NCI-H2081 (cell line): Measurements from ENCODE around the gene MPPED2.

Source experiments
- DNase-seq, 2 experiments: peaks; one replicate each; lab custom pipeline; 2025; lab: John Stamatoyannopoulos, UW

MPPED2 gene

DNA sequence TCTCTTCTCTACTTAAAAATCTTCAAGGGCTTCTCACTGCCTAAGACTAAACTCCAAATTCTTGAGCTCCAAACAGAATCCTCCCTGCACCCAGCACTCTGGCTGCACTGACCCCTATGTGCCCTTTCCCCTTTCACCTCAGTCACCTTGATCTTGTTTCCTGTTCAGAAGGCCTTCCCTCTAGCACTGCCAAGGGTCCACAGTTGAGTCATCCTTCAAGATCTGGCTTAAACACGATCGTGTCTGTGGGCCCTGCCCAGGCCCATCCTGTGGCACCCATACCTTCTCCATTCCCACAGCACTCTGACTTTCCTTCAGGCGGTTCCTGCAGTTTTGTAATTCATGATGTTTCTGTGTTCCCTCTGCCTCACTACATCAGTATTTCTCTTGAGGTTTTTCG lies 134.0 kb downstream of the MPPED2 start:
- DNase-seq: no peak

DNA sequence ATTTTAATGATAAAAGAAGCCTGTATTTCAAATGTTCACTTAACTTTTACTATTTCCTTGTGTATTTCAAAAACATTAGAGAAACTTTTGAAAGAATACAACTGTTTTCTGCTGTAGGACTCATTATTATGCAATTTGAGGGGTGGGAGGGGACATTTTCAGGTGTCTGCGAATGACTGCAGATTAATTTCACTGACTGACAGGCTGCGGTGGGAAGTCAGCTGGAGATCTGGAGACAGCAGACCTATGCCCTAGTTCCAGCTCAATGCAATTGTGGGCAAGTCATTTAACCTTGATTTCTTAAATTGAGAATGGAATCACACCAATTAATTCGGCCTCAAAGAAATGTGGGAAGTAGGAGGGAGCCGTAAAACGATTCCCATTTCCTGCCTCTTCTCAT lies 134.5 kb downstream of the MPPED2 start:
- DNase-seq: no peak

DNA sequence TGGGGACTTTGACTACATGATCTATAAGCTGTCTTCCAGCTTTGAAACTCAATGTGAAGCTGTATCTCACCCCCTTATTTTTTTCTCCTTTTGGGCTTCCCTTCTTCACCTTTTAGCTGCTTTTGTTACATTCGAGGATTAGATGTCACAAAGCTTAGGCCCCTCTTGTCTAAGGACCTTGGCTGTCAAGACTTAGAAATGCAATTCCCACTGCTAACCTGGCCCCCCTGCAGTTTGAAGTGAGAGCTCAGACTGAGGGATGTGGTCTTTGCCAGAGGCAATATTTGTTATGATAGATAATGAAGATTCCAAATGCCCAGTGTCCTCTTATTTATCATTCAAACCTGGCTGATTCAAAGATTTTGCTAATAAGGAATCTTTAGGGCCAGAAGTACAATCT lies 135.0 kb downstream of the MPPED2 start:
- no peak for DNase-seq

DNA sequence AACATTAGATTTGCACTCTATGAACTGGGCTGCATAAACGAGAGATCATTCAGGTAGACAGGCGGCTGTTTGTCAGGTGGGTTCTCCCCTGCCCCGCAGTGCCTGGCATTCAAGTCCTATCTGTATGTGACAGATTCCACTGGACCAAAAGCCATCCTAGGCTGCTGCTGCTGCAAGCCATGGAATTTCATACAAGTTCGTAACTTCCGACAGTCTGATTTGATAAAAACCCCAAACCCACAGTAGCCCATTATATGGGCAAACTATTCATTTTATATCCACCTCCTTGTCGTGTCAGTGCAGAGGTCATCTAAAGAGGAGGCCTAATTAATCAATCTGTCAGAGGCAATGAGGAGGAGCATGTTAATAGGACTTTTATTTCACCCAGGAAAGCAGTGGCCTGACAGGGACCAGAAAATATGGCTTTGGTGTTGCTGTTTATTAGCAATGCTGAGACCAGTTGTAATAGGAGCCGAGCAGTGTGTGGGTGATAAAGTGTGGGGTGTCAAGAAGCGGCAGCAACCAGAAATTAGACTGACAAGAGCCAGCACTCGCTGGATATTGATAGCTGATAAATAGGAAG lies 139.0 kb downstream of the MPPED2 start:
- DNase-seq: no peak

DNA sequence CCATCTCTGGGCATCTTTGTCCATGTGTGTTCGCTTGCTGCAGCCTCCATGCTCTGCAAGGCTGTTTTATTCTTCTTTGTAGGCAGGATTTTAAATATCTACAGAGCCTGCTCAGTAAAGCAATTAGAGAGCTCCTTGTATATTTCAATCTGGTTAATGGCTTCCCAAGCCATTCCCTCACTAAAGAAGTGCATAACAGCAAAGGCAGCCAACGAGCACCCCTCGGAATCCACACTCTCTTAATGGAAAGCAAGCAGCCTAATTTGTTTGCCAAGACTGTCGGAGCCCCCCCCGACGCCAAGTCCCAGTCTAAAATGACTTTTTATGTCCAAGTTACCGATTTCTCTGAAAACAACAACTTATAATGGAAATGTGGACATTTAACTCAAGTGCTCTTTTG lies 139.6 kb downstream of the MPPED2 start:
- no peak for DNase-seq

DNA sequence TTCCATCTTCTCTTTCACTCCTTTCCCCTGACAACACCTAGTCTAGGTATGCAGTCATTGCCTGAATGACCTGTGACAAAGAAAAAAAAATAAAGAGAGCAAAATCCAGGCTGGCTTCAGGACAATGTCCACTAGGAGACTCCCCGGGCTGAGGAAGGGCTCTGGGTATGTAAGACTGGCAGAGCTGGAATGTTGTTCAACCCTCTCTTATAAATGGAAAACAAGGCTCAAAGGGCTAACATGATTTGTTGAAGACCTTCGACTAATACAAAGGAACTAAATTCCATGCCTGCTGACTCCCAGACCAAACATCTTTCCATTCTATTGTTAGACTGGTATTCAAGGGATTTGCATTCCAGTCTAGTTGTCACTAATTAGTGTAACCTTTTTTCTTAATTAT lies 141.1 kb downstream of the MPPED2 start:
- no peak for DNase-seq

DNA sequence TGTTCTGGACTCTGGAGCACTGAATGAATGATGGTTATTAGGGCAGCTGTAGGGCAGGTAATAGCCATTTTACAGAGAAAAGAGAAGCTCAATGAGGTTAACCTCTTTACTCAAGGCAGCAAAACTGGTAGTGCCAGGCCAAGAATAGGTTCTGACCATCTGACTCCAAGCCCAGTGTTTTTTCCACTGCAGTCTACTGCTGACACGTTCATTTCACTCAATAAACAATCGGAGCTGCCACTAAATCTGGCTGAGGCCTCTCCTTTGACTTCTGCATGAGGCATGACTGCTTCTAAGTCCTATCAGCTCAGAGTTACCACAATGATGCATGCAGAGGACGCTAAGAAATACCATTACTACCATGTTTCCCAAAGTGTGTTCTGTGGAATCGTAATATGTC lies 145.6 kb downstream of the MPPED2 start:
- no peak for DNase-seq

DNA sequence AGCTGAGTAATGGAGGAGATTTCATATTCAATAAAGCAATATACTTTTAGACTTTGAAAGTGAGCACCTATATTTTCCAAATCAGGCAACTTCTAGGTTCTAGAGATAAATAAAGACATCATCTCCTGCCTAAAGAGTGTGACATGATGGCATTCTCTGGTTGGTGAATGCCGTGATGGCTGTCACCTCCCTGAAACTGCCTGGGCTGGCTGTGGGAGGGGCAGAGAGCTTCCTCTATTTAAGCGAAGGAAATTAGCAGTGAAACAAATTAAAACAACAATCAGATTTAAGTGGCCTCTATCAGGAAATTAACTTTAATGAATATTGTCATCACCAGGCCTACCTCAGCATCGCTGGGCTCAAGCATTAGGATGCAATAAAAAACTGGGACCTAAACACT lies 149.4 kb downstream of the MPPED2 start:
- no peak for DNase-seq

DNA sequence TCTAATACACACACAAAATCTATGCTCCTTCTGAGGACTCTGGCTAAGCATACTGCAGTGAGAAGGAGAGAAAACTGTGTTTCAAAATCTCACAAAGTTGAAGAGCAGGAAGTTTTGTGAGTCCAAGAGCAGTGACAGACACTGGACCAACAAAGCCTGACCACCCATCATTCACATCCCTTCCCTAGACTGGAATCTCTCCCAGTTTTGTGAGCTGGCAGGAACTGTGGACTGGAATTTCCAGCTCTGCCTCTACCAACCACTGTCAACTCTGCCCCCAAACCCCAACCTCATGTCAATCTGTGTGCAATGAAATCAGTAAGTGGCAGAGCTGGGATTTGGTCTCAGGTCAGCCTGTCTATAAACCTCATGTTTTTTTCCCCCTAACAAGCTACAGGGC lies 150.7 kb downstream of the MPPED2 start:
- no peak for DNase-seq

DNA sequence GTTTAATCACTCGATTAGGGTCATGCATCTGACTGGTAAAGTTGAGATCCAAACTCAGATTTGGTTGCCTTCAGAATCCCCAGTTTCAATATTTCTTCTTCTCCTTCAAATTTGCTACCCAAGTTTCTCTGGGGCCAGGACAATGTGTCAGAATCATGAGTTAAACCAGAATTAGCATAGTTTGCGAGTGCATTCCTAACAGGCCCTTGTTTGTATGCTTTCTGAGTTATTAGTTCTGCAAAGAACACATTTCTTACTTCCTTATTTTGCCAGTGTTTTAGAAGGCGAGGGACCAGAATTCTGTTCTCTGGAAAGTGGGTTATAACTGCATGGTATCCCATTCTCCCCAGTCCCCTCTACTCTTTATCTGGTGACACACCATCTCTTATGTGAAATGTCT lies 151.3 kb downstream of the MPPED2 start:
- DNase-seq: no peak

DNA sequence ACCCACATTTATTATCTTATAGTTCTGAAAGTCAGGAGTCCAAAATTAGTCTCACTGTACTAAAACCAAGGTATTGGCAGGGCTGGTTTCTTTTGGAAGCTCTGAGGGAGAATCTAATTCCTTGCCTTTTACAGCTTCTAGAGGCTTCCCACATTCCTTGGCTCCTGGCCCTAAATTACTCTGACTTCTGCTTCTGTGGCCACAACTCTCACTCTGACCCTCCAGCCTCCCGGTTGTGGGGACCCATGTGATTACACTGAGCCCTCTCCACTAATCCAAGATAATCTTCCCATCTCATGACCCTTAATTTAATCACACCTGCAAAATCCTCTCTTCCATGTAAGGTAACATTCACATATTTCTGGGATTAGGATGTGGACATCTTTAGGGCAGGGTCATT lies 152.3 kb downstream of the MPPED2 start:
- DNase-seq: no peak

DNA sequence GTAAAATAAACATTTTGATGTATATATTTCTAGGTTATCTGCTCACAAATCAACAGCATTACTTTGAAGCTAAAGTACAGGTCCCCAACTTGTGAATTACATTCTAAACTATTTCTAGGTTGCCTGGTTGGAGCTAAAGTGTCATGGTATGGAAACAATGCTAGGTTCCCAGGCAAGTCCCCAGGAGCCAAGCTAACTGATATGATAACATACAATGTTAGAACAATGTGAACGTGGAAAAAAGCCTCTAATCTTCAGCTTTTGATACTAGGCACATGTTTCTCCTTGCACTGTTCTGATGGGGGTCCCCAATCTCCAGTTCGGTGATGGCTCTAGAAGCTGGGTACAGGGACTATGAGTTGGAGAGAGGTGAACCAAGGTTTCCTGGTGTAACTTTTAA lies 153.4 kb downstream of the MPPED2 start:
- DNase-seq: no peak

DNA sequence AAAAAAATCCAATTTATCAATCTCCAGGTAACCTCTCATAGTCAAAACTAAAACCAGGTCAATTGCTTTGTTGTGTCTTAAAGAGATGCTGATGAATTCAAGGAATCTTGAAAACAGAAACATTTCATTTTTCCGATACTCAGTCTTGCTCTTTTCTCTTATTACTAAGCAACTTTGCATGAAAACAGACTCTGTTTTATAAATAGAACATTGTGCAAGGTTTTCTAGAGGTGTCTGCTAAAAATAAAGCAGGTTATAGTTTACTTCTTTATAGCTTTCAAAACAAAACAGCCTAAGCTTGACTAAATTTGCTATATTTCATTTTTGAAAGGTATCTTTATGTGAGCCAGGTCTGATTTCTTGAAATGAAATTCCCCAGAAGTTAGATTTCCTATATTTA lies 154.0 kb downstream of the MPPED2 start:
- DNase-seq: no peak

DNA sequence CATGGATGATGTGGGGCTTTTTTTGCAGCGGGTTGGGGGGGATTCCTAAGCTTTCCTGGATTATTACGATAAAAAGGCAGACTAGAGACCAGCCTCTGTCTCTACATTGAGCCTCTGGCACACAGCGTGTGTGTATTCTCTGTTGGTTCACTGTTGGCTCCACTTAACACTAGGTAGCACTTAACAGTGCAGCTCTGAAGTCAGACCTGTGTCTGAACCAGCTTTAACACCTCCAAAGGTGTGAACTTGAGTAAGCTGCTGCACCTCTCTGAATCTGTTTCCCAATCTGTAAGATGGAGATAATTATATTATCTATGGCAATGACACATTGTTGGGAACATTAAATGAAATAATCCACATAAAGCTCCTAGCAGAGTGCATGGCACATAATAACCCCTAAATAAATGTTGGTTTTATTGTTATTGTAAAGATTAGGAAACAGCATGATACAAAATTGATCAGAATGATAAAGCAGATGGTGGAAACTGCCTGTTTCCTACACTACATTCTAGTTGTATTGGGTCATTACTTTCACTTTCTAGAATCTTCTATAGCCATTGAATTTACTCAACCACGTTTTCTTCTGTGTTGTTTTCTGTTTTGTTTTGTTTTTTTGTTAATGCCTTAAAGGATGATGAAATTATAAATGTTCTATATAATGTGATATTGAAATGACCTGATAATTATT lies 154.9 kb downstream of the MPPED2 start:
- DNase-seq: no peak

DNA sequence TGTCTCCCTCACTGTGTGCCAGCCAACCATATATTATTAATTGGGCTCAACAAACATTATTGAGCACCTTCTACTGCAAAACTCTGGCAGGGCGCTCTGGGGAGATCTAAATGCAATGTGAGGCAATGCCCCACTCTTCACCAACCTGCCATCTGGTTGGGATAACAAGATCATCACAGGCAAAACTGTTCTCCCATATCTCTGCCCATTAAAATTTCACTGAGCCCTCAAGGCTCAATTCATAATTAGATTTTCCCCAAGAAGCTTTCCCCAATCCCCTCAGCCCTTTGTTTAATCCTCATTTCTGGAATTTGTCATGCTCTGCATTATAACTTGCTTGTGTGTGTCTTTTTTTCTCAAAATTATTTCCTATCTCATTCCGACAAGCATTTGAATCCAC lies 156.6 kb downstream of the MPPED2 start:
- DNase-seq: no peak

DNA sequence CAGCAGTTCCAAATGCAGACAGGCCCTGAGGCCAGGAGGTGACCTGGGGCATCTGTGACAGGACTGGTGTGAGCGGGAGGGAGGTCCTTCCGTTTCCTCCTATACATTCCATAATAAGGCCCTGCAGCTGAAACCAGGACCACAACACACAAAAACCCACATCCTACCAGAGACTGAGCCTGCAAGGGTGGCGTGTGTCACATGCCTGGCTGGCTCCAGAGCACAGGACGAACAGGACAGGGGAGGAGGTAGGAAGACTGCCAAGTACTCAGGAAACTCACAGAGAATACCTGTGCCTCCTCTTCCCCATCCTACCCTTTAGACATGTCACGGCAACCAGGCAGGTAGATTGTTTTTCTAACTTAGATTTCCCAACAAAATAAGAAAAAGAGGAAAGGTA lies 159.4 kb downstream of the MPPED2 start:
- no peak for DNase-seq

DNA sequence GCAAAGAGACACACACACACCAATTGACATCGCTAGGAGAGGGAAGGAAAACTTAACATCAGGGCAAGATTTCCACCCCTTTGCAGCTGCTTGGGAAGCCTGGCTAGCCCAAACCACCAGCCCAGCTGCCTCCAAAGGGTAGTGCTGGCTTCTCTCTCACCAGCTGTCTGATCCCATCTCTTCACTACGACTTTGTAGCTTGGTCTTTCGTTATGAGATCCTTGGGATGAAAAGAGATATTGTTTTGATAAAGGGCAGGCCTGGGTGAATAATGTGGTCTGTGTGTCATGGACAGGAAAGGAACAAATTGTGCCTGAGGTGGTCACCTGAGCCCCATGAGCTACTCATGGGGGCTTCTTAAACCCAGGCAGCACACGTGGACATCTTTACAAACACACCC lies 161.3 kb downstream of the MPPED2 start:
- DNase-seq: no peak

DNA sequence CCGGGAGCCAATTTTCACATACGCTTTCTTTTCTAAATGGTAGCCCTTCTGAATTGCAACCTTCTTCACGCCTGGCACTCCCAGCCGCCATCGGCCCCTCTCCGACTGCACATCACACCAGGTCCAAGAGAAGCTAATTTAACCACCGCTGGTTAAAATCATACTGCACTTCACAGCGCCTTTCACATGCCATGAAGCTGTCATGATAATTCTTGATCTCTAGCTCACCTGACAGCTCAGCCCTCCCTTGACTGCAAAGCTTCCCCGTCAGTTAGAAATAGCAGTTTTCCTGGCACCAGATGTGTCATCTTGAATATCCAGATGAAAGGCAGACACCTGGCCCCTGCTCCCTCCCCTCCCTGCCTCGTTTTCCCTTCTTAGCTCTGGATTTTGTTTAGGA lies 161.8 kb downstream of the MPPED2 start:
- no peak for DNase-seq

DNA sequence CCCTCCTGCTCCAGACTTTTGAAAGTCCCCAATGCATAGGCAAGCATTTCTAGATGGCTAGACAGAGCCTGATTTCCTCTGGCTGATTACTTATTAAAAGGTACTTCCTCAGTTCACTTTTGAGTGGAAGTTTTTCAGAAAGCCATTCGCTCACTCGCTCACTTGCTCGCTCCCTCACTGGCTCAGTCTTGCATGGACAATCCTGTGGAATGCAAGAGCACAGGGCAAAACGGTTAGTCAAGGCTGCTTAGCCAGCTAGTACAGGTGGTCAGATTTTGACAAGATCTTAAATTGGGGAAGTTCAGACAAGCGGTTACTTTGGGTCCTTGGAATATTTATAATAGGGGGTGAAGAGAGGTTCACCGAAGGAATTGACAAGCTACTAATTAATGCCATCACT lies 162.3 kb downstream of the MPPED2 start:
- no peak for DNase-seq

DNA sequence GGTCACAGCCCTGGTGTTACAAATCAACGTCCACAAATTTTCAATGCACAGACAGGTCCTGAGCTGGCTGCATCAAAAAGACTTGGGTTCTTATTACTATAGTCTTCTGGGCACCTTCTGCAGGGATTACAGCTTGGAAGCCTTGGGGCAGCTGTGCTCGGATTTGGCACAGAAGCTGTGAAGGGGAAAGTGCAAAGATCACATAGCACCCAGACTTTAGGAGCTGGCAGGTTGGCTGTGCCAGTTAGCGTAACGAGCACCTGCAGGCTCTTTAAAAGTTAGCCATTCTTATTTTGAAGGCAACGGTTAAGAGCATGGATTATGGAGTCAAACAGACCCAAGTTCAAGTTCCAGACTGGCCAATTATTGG lies 162.9 kb downstream of the MPPED2 start:
- no peak for DNase-seq

DNA sequence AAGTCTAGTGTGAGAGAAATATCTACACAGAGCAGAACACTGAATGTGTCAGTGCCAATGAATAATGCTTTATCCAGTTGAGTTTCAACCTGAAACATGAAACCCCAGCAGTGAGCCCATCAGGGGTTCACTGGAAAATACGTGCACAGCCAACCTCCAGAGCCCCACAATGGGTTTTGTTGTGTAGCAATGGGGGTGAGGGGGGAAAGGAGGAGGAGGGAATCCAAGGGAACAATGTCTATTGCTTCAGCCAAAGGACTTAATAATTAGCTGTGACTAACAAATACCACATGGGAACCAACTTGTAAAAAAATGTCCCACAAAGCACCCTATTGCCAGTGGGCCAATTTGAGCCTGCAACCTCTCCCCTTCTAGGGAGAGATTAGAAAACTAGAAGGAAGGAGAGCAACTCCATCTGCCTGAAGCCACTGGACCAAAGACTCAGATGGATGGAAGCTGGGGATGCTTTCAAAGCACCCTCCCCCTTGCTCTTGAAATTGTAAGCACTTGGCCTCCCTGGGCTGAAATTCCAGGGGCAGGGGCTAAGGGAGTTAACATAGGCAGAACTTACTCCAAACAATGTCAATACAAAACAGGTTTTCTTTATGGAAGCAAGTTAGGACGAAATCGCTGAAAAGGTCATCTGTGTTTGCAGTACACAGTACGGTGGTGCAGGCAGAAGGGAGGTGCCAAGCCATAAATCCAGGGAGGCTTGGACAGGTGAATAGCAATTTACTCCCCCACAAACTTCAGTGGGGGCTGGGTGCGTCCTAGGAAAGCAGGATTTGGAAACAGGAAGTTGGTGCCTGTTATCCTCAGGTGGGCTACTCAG lies 163.5 kb downstream of the MPPED2 start:
- no peak for DNase-seq

DNA sequence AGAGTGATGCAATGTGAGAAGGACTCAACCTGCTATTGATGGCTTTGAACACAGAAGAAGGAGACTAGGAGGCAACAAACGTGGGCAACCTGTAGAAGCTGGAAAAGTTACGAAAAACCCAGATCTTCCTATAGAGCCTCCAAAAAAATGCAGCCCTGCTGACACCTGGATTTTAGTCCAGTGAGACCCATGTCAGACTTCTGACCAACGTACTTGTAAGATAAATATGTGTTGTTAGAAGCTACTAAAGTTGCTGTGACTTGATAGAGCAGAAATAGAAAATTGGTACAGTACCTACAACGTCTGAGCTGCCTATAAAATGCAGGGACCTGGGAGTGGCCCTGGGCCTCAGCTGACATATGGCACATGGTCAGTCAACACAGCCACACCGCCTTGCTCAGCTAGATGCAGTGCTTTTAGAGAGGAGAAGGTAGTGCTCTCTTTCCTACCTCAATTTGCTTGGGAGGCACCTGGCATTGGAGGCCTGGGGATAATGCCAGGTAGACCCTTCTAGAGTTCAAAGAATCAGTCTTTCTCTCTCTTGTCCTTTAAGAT lies 165.8 kb downstream of the MPPED2 start:
- DNase-seq: no peak

DNA sequence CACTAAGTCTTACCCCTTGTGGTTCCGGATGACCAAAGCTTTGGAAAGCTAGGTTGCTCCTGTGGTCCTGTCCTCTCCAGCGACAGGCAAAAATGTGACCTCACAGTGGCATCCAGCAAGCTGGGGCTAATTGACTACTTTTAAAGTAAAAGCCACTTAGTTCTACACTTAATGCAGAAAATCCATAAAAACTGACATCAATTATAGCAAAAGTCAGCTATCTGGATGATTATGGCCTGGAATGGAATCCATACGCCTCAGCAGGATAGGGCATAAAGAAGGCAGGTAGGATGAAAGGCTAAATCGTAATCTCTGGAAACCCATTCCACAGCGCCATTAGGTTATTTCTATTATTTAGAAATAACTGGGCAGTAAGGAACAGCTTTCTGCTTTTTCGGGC lies 171.3 kb downstream of the MPPED2 start:
- no peak for DNase-seq
